Measurements from ENCODE around the gene CLEC2D. TPM values are rescaled to one million over a fixed set of nuclear protein-coding genes. Genes with fewer than 3 reads are reported as not detected.
A peak's percentile ranks its signal among the peaks of the same experiment; 100 is the strongest.

The CLEC2D gene
- total and polyA plus RNA-seq, 9 donors: 3.9 to 11.4 (median 6.1) TPM

GRCh38 chr12:9725213-9725870, 55.8 kb downstream of the CLEC2D start:
- no CpG with 5 or more reads among the region's 2 CpGs for WGBS (ENCODE audit: insufficient coverage)
- no peaks in the 10 kb centered on the region for H3K4me1 ChIP-seq (ENCODE audit: control insufficient read depth, insufficient read depth, low read length)
- H3K4me3 ChIP-seq (ENCODE audit: low read length): no peak overlapping the region

GRCh38 chr12:9727813-9728212, 58.3 kb downstream of the CLEC2D start:
- DNase-seq: no peak
- H3K9me3 ChIP-seq (replicated peaks; ENCODE audit: control insufficient read depth, low read depth, low read length): no peaks in the 10 kb centered on the region
- H3K4me1 ChIP-seq (ENCODE audit: control insufficient read depth, insufficient read depth, low read length): no peaks in the 10 kb centered on the region
- WGBS (ENCODE audit: insufficient coverage): no CpG with 5 or more reads among the region's 1 CpG
- H3K36me3 ChIP-seq (ENCODE audit: control insufficient read depth, insufficient read depth, low read length): no peaks in the 10 kb centered on the region
- no peak overlapping the region for H3K27ac ChIP-seq (ENCODE audit: low read length)
- no peaks in the 10 kb centered on the region for H3K27me3 ChIP-seq (ENCODE audit: control insufficient read depth, insufficient read depth, low read length)
- no peak overlapping the region for H3K4me3 ChIP-seq (ENCODE audit: low read length)

More at GRCh38 chr12:9725213-9725870, 55.8 kb downstream of the CLEC2D start:
- no peak overlapping the region for H3K27ac ChIP-seq (ENCODE audit: low read length)
- no peaks in the 10 kb centered on the region for H3K27me3 ChIP-seq (ENCODE audit: control insufficient read depth, insufficient read depth, low read length)
- H3K36me3 ChIP-seq (ENCODE audit: control insufficient read depth, insufficient read depth, low read length): no peaks in the 10 kb centered on the region
- H3K9me3 ChIP-seq (replicated peaks; ENCODE audit: control insufficient read depth, low read depth, low read length): no peaks in the 10 kb centered on the region
- DNase-seq: no peak

- no peak for DNase-seq
- Histone ChIP-seq H3K4me3 (ENCODE audit: low read length) (no peak overlapping the region), H3K9me3 (replicated peaks; ENCODE audit: control insufficient read depth, low read depth, low read length) (no peaks in the 10 kb centered on the region), H3K27me3 (ENCODE audit: control insufficient read depth, insufficient read depth, low read length) (no peaks in the 10 kb centered on the region), H3K36me3 (ENCODE audit: control insufficient read depth, insufficient read depth, low read length) (no peaks in the 10 kb centered on the region), H3K4me1 (ENCODE audit: control insufficient read depth, insufficient read depth, low read length) (no peaks in the 10 kb centered on the region), H3K27ac (ENCODE audit: low read length) (no peak overlapping the region)
These were observed 59.6 kb downstream of the CLEC2D start for GRCh38 chr12:9729082-9729481.

- Histone ChIP-seq H3K27ac (ENCODE audit: low read length) (no peak overlapping the region), H3K4me1 (ENCODE audit: control insufficient read depth, insufficient read depth, low read length) (no peaks in the 10 kb centered on the region), H3K36me3 (ENCODE audit: control insufficient read depth, insufficient read depth, low read length) (no peaks in the 10 kb centered on the region), H3K9me3 (replicated peaks; ENCODE audit: control insufficient read depth, low read depth, low read length) (no peaks in the 10 kb centered on the region), H3K27me3 (ENCODE audit: control insufficient read depth, insufficient read depth, low read length) (no peaks in the 10 kb centered on the region), H3K4me3 (ENCODE audit: low read length) (no peak overlapping the region)
- no peak for DNase-seq
- no CpG with 5 or more reads among the region's 3 CpGs for WGBS (ENCODE audit: insufficient coverage)
These were observed 60.5 kb downstream of the CLEC2D start for GRCh38 chr12:9730011-9730410.

- no peak overlapping the region for H3K4me3 ChIP-seq (ENCODE audit: low read length)
These were observed 61.1 kb downstream of the CLEC2D start for GRCh38 chr12:9730591-9730990.

GRCh38 chr12:9731393-9731792, 61.9 kb downstream of the CLEC2D start:
- Histone ChIP-seq H3K27ac (ENCODE audit: low read length) (peak overlapping the region; percentile 15), H3K9me3 (replicated peaks; ENCODE audit: control insufficient read depth, low read depth, low read length) (no peaks in the 10 kb centered on the region), H3K27me3 (ENCODE audit: control insufficient read depth, insufficient read depth, low read length) (no peaks in the 10 kb centered on the region), H3K4me3 (ENCODE audit: low read length) (no peak overlapping the region), H3K4me1 (ENCODE audit: control insufficient read depth, insufficient read depth, low read length) (no peaks in the 10 kb centered on the region), H3K36me3 (ENCODE audit: control insufficient read depth, insufficient read depth, low read length) (no peaks in the 10 kb centered on the region)
- WGBS (ENCODE audit: insufficient coverage): no CpG with 5 or more reads among the region's 6 CpGs
- DNase-seq: no peak

More at GRCh38 chr12:9730591-9730990, 61.1 kb downstream of the CLEC2D start:
- H3K27ac ChIP-seq (ENCODE audit: low read length): no peak overlapping the region
- H3K27me3 ChIP-seq (ENCODE audit: control insufficient read depth, insufficient read depth, low read length): no peaks in the 10 kb centered on the region
- H3K4me1 ChIP-seq (ENCODE audit: control insufficient read depth, insufficient read depth, low read length): no peaks in the 10 kb centered on the region
- WGBS (ENCODE audit: insufficient coverage): 53% methylated on average over 2 of the region's 6 CpGs
- no peak for DNase-seq
- no peaks in the 10 kb centered on the region for H3K36me3 ChIP-seq (ENCODE audit: control insufficient read depth, insufficient read depth, low read length)
- H3K9me3 ChIP-seq (replicated peaks; ENCODE audit: control insufficient read depth, low read depth, low read length): no peaks in the 10 kb centered on the region

- Histone ChIP-seq H3K27ac (ENCODE audit: low read length) (peak overlapping the region; percentile 15), H3K27me3 (ENCODE audit: control insufficient read depth, insufficient read depth, low read length) (no peaks in the 10 kb centered on the region), H3K36me3 (ENCODE audit: control insufficient read depth, insufficient read depth, low read length) (no peaks in the 10 kb centered on the region), H3K4me3 (ENCODE audit: low read length) (no peak overlapping the region), H3K9me3 (replicated peaks; ENCODE audit: control insufficient read depth, low read depth, low read length) (no peaks in the 10 kb centered on the region), H3K4me1 (ENCODE audit: control insufficient read depth, insufficient read depth, low read length) (no peaks in the 10 kb centered on the region)
- no CpG with 5 or more reads among the region's 2 CpGs for WGBS (ENCODE audit: insufficient coverage)
- DNase-seq: peak; percentile 35
These were observed 62.3 kb downstream of the CLEC2D start for GRCh38 chr12:9731797-9732196.

- no peaks in the 10 kb centered on the region for H3K36me3 ChIP-seq (ENCODE audit: control insufficient read depth, insufficient read depth, low read length)
- no peak within 1 kb of the TSS for H3K27ac ChIP-seq (ENCODE audit: low read length)
- no peak for DNase-seq
- H3K4me1 ChIP-seq (ENCODE audit: control insufficient read depth, insufficient read depth, low read length): no peaks in the 10 kb centered on the region
- H3K9me3 ChIP-seq (replicated peaks; ENCODE audit: control insufficient read depth, low read depth, low read length): no peaks in the 10 kb centered on the region
- H3K4me3 ChIP-seq (ENCODE audit: low read length): no peak within 1 kb of the TSS
- no peaks in the 10 kb centered on the region for H3K27me3 ChIP-seq (ENCODE audit: control insufficient read depth, insufficient read depth, low read length)
- 75% methylated on average over 5 of the region's 8 CpGs for WGBS (ENCODE audit: insufficient coverage)
These were observed 63.5 kb downstream of the CLEC2D start, which contains the start of gene CLECL1 for GRCh38 chr12:9732921-9733461. CLECL1 (minus strand) TSS chr12:9733097.

- Histone ChIP-seq H3K4me3 (ENCODE audit: low read length) (no peak overlapping the region), H3K27me3 (ENCODE audit: control insufficient read depth, insufficient read depth, low read length) (no peaks in the 10 kb centered on the region), H3K9me3 (replicated peaks; ENCODE audit: control insufficient read depth, low read depth, low read length) (no peaks in the 10 kb centered on the region), H3K4me1 (ENCODE audit: control insufficient read depth, insufficient read depth, low read length) (no peaks in the 10 kb centered on the region), H3K27ac (ENCODE audit: low read length) (no peak overlapping the region), H3K36me3 (ENCODE audit: control insufficient read depth, insufficient read depth, low read length) (no peaks in the 10 kb centered on the region)
- WGBS (ENCODE audit: insufficient coverage): no CpG with 5 or more reads among the region's 3 CpGs
- no peak for DNase-seq
These were observed 66.1 kb downstream of the CLEC2D start for GRCh38 chr12:9735601-9736000.

GRCh38 chr12:9736936-9737705, 67.6 kb downstream of the CLEC2D start:
- no peak for DNase-seq
- Histone ChIP-seq H3K4me1 (ENCODE audit: control insufficient read depth, insufficient read depth, low read length) (no peaks in the 10 kb centered on the region), H3K4me3 (ENCODE audit: low read length) (no peak overlapping the region), H3K9me3 (replicated peaks; ENCODE audit: control insufficient read depth, low read depth, low read length) (no peaks in the 10 kb centered on the region), H3K27me3 (ENCODE audit: control insufficient read depth, insufficient read depth, low read length) (no peaks in the 10 kb centered on the region), H3K36me3 (ENCODE audit: control insufficient read depth, insufficient read depth, low read length) (no peaks in the 10 kb centered on the region), H3K27ac (ENCODE audit: low read length) (peak overlapping the region; percentile 47)
- WGBS (ENCODE audit: insufficient coverage): 50% methylated on average over 1 of the region's 3 CpGs

Data from muscle of leg (tissue), 11 donors.